Mononuclear cell (primary cell): ENCODE results near the gene FAM78B. TPM values are rescaled to one million over a fixed set of nuclear protein-coding genes. Genes with fewer than 3 reads are reported as not detected.

Experiments used
- H3K27me3 ChIP-seq: 2 replicates; pipeline ENCODE4 v1.6.0; 2011; ENCODE audit warnings: low read length, control low read depth; ENCODE audit not compliant: insufficient read depth
- H3K4me1 ChIP-seq: 2 replicates; pipeline ENCODE4 v1.5.1; 2011; ENCODE audit warnings: mild to moderate bottlenecking, low read length, control low read depth; ENCODE audit not compliant: insufficient read depth
- H3K4me3 ChIP-seq: 2 replicates; pipeline ENCODE4 v1.5.1; 2011; ENCODE audit warnings: mild to moderate bottlenecking, low read length, moderate library complexity
- H3K9me3 ChIP-seq: 2 replicates; pipeline ENCODE4 v1.5.1; 2011; ENCODE audit warnings: low read depth, mild to moderate bottlenecking, control low read depth, low read length
- total RNA-seq: library from RNA; depleted of rRNA; stranded (reverse); fragments of >200 nt; gene quantifications from one replicate; pipeline ENCODE4 v1.2.3, GENCODE V29; 2012

The FAM78B gene
- total RNA-seq, 1 donor = 0.10 TPM

DNA sequence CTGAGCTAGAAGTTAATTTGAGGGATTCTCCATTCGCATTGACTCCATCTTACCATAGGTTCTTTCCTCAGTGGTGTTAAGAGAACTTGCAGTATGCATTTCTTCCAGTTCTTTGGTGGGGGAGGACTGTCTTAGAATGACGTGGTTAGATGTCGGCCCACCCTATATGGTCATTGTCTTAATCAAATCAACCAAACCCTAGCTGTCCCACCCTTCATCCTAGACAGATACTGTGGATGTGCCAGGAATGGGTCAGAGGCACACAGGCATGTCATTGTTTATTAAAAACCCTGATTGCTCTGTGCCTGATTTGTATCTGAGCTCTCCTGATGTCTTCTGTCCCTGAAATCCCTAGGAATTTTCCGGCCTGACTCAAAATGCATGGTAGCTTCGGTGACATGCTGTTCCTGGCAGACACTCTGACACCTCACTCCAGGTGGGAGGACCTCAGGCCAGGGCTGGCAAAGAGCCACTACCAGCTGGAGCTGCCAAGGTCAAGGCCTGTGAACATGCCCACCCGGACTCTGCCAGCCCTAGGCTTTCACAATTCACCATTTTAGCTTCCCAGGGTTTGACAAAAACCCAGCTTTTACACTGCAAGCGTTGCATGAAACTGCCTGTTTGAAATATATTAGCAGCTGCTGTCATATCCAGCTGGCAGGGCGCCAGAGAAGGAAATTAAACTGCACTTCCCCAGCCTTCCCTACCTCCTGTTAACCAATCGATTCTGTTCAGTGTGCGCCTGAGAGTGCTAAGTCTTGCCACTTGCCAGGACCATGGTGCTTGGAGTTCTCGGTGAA is 134.0 kb downstream of the FAM78B start:
- no peak overlapping the region for H3K4me3 ChIP-seq
- H3K4me1 ChIP-seq = no peaks in the 10 kb centered on the region
- no peaks in the 10 kb centered on the region for H3K9me3 ChIP-seq
- H3K27me3 ChIP-seq = no peaks in the 10 kb centered on the region

DNA sequence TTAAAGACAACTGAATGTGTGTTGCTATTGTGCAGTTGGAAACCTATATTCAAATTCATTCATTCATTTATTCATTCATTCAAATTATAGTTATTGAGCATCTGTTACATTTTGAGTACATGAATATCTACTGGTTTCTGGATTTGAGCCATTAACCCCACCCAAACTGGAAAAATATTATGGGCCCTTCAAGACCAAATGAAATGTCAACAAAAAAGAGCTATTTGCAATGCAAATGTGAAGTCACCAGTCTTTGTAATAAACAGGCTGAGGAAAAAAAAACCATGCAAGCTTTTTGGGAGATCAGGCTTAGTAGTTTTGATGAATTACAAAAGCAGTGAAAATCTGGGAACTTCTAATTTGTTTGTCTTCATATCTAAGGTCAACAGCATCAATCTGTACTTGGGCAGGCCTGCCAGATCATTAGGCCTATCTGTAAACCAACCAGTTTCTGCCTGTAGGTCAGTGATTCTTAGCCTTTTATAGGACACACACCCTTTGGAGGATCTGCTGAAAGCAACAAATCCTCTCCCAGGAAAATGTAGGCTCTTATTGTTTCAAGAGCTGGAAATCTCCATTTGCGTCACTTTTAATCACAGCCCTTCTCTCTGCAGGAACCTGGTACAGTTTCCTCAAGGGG is 134.7 kb downstream of the FAM78B start:
- Histone ChIP-seq H3K9me3 (no peaks in the 10 kb centered on the region), H3K4me3 (no peak overlapping the region), H3K4me1 (no peaks in the 10 kb centered on the region), H3K27me3 (no peaks in the 10 kb centered on the region)

DNA sequence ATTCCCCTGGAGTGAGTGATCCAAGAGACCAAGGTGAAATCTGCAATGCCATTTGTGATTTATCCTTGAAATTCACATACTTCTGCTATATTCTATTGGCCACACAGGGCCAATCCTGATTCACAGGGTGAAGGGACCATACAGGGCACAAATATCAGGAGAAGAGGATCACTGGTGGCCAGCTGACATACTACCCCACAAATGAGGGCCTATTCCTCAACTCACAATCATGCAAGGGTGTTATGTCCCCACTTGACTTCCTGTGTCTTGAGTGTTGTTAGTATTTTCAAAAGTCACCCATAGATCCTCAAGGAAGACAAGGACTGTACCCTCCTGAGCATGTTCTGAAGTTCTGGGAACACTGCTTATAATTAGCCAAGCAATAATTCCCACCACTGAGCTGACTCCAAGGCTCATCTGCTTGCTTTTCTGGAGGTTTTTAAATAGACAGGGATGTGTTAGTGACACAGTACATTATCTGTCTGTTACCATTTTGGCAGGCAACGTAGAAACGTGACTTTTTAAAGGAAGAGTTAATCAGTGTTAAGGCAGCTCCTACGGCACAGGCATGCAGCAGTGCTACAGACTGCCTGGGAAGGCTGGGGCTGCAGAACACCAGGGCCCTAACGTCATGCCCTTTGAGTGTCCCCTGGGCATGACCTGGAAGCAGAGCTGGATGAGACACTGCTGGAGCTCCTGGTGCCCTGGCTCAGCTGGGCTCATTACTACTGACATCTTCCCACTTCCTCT is 137.4 kb downstream of the FAM78B start:
- H3K4me3 ChIP-seq = no peak overlapping the region
- no peaks in the 10 kb centered on the region for H3K27me3 ChIP-seq
- H3K9me3 ChIP-seq = no peaks in the 10 kb centered on the region
- H3K4me1 ChIP-seq = no peaks in the 10 kb centered on the region

DNA sequence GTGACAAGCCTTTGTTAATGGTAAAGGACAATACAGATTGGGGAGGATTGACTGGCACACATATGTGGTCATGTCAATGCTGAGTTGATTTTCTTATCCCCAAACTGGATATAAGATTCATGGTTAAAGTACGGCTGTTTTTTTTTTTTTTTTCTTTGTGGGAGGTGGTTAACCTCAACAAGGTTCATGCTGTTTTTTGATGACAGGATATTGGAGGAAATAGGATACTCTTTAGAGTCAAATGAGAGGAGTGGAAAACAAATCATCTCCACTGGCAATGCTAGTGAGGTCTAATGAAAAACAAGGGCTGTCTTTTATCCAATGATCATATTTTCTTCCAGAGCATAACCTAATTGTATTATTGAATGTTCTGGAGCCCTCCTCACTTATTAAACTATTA is 140.2 kb downstream of the FAM78B start:
- H3K4me1 ChIP-seq = no peaks in the 10 kb centered on the region
- H3K27me3 ChIP-seq = peaks cover 4% of the 10 kb centered on the region
- H3K4me3 ChIP-seq = no peak overlapping the region
- H3K9me3 ChIP-seq = no peaks in the 10 kb centered on the region

DNA sequence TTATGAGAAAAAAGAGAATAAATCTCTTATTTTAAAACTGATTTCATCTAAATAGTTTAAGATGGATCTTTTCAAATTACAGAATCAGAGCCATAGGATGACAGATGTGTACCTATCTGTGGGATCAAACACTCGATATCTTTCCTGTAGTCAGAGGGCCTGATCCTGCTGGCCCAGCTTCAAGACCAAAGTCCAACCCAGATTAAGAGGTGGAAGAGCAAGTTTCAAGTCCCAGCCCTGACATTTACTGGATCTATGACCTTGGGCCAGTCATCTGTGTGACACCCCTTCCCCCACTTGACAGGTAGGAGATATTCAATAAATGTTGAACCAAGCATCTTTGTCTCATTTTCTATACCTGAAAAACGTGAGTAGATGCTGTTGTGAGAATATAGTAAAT is 140.7 kb downstream of the FAM78B start:
- H3K4me3 ChIP-seq = no peak overlapping the region

DNA sequence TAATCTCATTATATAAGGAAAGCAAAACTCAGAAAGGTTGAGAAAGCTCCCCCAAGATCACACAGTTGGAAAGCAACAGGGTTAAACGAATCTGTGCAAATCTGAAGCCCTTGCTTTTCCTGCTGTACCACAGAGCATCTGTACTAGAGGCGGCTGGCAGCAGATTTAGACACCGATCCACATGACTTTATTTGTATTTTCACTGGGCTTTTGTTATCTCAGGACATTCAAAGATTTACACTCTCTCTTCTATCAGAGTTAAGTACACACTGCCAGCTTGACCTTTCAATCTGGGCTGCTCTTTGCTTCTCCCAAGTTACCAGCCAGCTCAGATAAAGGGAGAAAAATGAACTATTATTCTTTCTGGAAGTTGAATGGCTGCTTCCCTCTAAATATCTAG is 146.6 kb downstream of the FAM78B start:
- Histone ChIP-seq H3K9me3 (no peaks in the 10 kb centered on the region), H3K27me3 (peaks cover 4% of the 10 kb centered on the region), H3K4me1 (no peaks in the 10 kb centered on the region), H3K4me3 (no peak overlapping the region)

More for the DNA sequence above, 140.7 kb downstream of the FAM78B start:
- peaks cover 4% of the 10 kb centered on the region for H3K27me3 ChIP-seq
- no peaks in the 10 kb centered on the region for H3K4me1 ChIP-seq
- no peaks in the 10 kb centered on the region for H3K9me3 ChIP-seq
